ENCODE results near the gene FAM50B. TPM values are rescaled to one million over a fixed set of nuclear protein-coding genes. Genes with fewer than 3 reads are reported as not detected.
A peak's percentile ranks its signal among the peaks of the same experiment; 100 is the strongest.

Gene FAM50B
- total RNA-seq, 1 donor from 2014 or later, result 9.1 TPM

- no peak for DNase-seq (ENCODE audit: low spot score)
- Mint-ChIP-seq H3K36me3 (ENCODE audit: low read depth) (no peaks in the 10 kb centered on the region), H3K27ac (no peak overlapping the region), H3K4me3 (no peak overlapping the region), H3K27me3 (ENCODE audit: insufficient read depth) (peaks cover 4% of the 10 kb centered on the region), H3K9me3 (no peaks in the 10 kb centered on the region), H3K4me1 (ENCODE audit: low read depth) (peaks cover 15% of the 10 kb centered on the region)
- intact Hi-C loops (cut with micrococcal nuclease), result no loop called here
Measured at GRCh38 chr6:3843379-3844096, 5.6 kb upstream of the FAM50B start.

DNA sequence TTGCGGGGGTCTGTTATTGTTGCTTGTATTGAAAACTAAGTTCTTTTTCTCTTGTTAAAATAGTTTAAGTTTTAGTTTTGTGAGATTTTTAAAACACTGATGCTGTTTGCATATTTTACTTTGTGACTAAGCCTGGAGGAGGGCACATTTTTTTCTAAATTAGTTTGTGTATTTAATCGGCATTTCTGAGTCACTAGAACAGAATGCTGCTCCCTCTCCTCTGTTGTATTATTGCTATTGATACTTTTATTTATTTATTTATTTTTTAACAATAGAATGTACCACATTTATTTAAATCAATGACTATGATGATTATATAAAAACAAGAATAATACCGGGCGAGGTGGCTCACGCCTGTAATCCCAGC is 5.1 kb upstream of the FAM50B start:
- peaks cover 17% of the 10 kb centered on the region for H3K4me1 Mint-ChIP-seq (ENCODE audit: low read depth)
- H3K9me3 Mint-ChIP-seq, result no peaks in the 10 kb centered on the region
- intact Hi-C loops (cut with micrococcal nuclease), result no loop called here
- H3K36me3 Mint-ChIP-seq (ENCODE audit: low read depth), result no peaks in the 10 kb centered on the region
- H3K27ac Mint-ChIP-seq, result no peak overlapping the region
- no peak for DNase-seq (ENCODE audit: low spot score)
- no peak overlapping the region for H3K4me3 Mint-ChIP-seq
- peaks cover 4% of the 10 kb centered on the region for H3K27me3 Mint-ChIP-seq (ENCODE audit: insufficient read depth)

DNA sequence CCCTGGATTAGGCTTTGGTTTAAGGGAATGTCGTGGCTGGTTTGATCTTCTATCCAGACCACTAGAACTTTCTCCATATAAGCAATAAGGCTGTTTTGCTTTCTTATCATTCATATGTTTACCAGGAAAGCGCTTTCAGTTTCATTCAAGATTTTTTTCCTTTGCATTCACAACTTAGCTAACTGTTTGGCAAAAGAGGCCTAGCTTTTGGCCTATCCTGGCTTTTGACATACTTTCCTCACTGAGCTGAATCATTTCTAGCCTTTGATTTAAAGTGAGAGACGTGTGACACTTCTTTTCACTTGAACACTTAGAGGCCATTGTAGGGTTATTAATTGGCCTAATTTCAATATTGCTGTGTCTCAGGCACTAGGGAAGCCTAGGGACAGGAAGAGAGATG is 1.7 kb upstream of the FAM50B start:
- H3K27ac Mint-ChIP-seq, result peak overlapping the region; percentile 68
- peak overlapping the region; percentile 40 for H3K4me3 Mint-ChIP-seq

GRCh38 chr6:3848380-3848779 is 793 bp upstream of the FAM50B start:
- intact Hi-C loops (cut with micrococcal nuclease), result loop anchor here (2.0 to 5.0 kb wide), 4 partner anchors 84 to 286 kb away; partner anchors contain the start of gene ECI2
- no peaks in the 10 kb centered on the region for H3K36me3 Mint-ChIP-seq (ENCODE audit: low read depth)
- H3K4me1 Mint-ChIP-seq (ENCODE audit: low read depth), result peaks cover 24% of the 10 kb centered on the region
- H3K27ac Mint-ChIP-seq, result peak overlapping the region; percentile 59
- no peaks in the 10 kb centered on the region for H3K9me3 Mint-ChIP-seq
- no peak for DNase-seq (ENCODE audit: low spot score)
- H3K27me3 Mint-ChIP-seq (ENCODE audit: insufficient read depth), result peaks cover 4% of the 10 kb centered on the region
- H3K4me3 Mint-ChIP-seq, result peak overlapping the region; percentile 55

More for the DNA sequence above, 1.7 kb upstream of the FAM50B start:
- intact Hi-C loops (cut with micrococcal nuclease), result loop anchor here (5.0 kb wide), 1 partner anchor 145 kb away; no protein-coding TSS in a partner anchor
- H3K27me3 Mint-ChIP-seq (ENCODE audit: insufficient read depth), result peaks cover 4% of the 10 kb centered on the region
- H3K9me3 Mint-ChIP-seq, result no peaks in the 10 kb centered on the region
- H3K36me3 Mint-ChIP-seq (ENCODE audit: low read depth), result no peaks in the 10 kb centered on the region
- H3K4me1 Mint-ChIP-seq (ENCODE audit: low read depth), result peaks cover 24% of the 10 kb centered on the region
- no peak for DNase-seq (ENCODE audit: low spot score)

GRCh38 chr6:3849681-3850450 is 693 bp downstream of the FAM50B start:
- H3K4me3 Mint-ChIP-seq, result peak overlapping the region; percentile 55
- H3K27ac Mint-ChIP-seq, result peak overlapping the region; percentile 53
- DNase-seq (ENCODE audit: low spot score), result no peak
- no peaks in the 10 kb centered on the region for H3K27me3 Mint-ChIP-seq (ENCODE audit: insufficient read depth)
- no peaks in the 10 kb centered on the region for H3K36me3 Mint-ChIP-seq (ENCODE audit: low read depth)
- peaks cover 24% of the 10 kb centered on the region for H3K4me1 Mint-ChIP-seq (ENCODE audit: low read depth)
- H3K9me3 Mint-ChIP-seq, result no peaks in the 10 kb centered on the region
- intact Hi-C loops (cut with micrococcal nuclease), result loop anchor here (1.0 to 5.0 kb wide), 8 partner anchors 17 to 592 kb away; partner anchors contain the start of genes ECI2 and PSMG4

GRCh38 chr6:3850451-3851203 is 1.5 kb downstream of the FAM50B start:
- intact Hi-C loops (cut with micrococcal nuclease), result no loop called here
- H3K27ac Mint-ChIP-seq, result peak overlapping the region; percentile 58
- DNase-seq (ENCODE audit: low spot score), result no peak
- no peaks in the 10 kb centered on the region for H3K36me3 Mint-ChIP-seq (ENCODE audit: low read depth)
- no peaks in the 10 kb centered on the region for H3K9me3 Mint-ChIP-seq
- peak overlapping the region; percentile 61 for H3K4me3 Mint-ChIP-seq
- H3K4me1 Mint-ChIP-seq (ENCODE audit: low read depth), result peaks cover 24% of the 10 kb centered on the region
- no peaks in the 10 kb centered on the region for H3K27me3 Mint-ChIP-seq (ENCODE audit: insufficient read depth)

DNA sequence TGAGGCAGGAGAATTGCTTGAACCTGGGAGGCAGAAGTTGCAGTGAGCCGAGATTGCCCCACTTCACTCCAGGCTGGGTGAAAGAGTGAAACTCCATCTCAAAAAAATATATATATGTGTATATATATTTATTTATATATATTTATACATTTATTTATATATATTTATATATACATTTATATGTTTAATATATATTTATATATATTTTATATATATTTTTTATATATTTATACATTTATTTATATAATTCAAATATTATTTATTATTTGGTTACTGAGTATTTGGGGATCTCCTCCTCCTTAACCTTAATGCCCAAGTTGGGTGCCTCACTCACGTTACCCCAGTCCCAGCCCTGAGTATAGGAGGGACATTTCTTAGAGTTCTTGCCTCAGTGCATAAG is 2.7 kb downstream of the FAM50B start:
- Mint-ChIP-seq H3K36me3 (ENCODE audit: low read depth) (no peaks in the 10 kb centered on the region), H3K27ac (no peak overlapping the region), H3K4me3 (no peak overlapping the region), H3K9me3 (no peaks in the 10 kb centered on the region), H3K4me1 (ENCODE audit: low read depth) (peaks cover 24% of the 10 kb centered on the region), H3K27me3 (ENCODE audit: insufficient read depth) (no peaks in the 10 kb centered on the region)
- intact Hi-C loops (cut with micrococcal nuclease), result no loop called here
- no peak for DNase-seq (ENCODE audit: low spot score)

DNA sequence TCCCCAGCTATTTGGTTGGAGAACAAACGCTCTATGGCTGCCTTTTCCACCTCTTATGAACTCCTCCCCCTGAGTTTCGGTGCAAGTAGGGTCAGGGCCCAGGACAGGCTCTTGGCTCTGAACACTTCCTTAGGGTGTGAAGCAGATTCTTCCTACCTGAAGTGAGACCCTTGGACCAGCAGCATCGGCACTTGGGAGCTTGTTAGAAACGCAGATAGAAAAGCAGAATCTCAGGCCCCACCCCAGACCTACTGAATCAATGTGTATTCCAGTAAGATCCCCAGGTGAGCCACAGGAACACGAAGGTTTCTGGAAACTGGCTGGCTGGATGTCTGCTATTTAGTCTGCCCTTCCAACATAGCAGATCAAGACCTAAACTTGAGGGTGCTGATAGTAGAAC is 3.2 kb downstream of the FAM50B start:
- intact Hi-C loops (cut with micrococcal nuclease), result no loop called here
- H3K36me3 Mint-ChIP-seq (ENCODE audit: low read depth), result no peaks in the 10 kb centered on the region
- H3K4me3 Mint-ChIP-seq, result no peak overlapping the region
- H3K27me3 Mint-ChIP-seq (ENCODE audit: insufficient read depth), result no peaks in the 10 kb centered on the region
- peaks cover 20% of the 10 kb centered on the region for H3K4me1 Mint-ChIP-seq (ENCODE audit: low read depth)
- no peaks in the 10 kb centered on the region for H3K9me3 Mint-ChIP-seq
- no peak overlapping the region for H3K27ac Mint-ChIP-seq
- no peak for DNase-seq (ENCODE audit: low spot score)

GRCh38 chr6:3855866-3856265 is 6.7 kb downstream of the FAM50B start:
- Mint-ChIP-seq H3K36me3 (ENCODE audit: low read depth) (no peaks in the 10 kb centered on the region), H3K4me3 (no peak overlapping the region), H3K27ac (no peak overlapping the region), H3K27me3 (ENCODE audit: insufficient read depth) (peaks cover 13% of the 10 kb centered on the region), H3K9me3 (no peaks in the 10 kb centered on the region), H3K4me1 (ENCODE audit: low read depth) (peaks cover 3% of the 10 kb centered on the region)
- DNase-seq (ENCODE audit: low spot score), result no peak
- intact Hi-C loops (cut with micrococcal nuclease), result no loop called here

- no peak for DNase-seq (ENCODE audit: low spot score)
Measured at GRCh38 chr6:3856576-3856975, 7.4 kb downstream of the FAM50B start.

DNA sequence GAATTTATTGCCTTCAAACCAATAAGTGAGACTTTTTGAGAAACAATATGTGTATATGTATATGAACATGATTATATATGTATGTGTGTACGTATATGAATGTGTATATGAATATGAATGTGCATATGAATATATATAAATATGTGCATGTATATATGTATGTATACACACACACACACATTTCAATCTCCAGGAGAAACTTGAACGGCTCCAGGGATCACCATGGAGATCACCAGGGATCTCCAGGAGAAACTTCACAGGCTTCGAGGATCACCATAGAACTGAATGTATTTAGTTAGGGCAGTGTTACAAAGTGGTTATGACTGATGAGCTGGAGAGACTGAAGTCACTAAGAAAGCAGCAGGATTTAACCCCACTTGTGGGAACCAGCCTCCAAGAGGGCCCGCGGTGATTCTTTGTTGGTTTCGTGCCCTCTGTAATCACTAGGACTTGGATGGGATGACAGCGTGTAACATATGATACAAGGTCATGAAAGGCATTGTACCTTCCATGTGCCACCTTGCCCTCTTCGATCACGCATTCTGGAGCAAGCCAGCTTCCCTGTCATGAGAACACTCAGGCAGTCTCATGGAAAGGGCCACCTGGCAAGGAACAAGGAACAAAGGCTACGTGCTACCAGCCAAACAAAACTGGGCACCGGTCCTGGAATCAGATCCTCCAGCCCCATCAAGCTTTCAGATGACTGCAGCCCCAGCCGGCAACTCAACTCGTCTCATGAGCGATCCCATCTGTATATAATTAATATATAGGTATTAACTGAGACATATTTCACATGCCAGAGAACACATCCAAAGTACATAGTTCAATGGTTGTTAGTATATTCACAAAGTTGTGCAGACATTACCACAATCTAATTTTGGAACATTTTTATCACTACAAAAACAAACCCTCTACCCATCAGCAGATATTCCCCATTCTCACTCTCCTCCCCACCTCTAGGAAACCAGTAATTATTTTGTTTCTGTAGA is 8.6 kb downstream of the FAM50B start:
- H3K4me1 Mint-ChIP-seq (ENCODE audit: low read depth), result no peaks in the 10 kb centered on the region
- no peak overlapping the region for H3K27ac Mint-ChIP-seq
- intact Hi-C loops (cut with micrococcal nuclease), result no loop called here
- no peak for DNase-seq (ENCODE audit: low spot score)
- H3K4me3 Mint-ChIP-seq, result no peak overlapping the region
- no peaks in the 10 kb centered on the region for H3K36me3 Mint-ChIP-seq (ENCODE audit: low read depth)
- H3K27me3 Mint-ChIP-seq (ENCODE audit: insufficient read depth), result peaks cover 15% of the 10 kb centered on the region
- H3K9me3 Mint-ChIP-seq, result peaks cover 4% of the 10 kb centered on the region

More at GRCh38 chr6:3856576-3856975, 7.4 kb downstream of the FAM50B start:
- Mint-ChIP-seq H3K27me3 (ENCODE audit: insufficient read depth) (peaks cover 15% of the 10 kb centered on the region), H3K36me3 (ENCODE audit: low read depth) (no peaks in the 10 kb centered on the region), H3K4me3 (no peak overlapping the region), H3K27ac (no peak overlapping the region), H3K4me1 (ENCODE audit: low read depth) (no peaks in the 10 kb centered on the region), H3K9me3 (no peaks in the 10 kb centered on the region)
- intact Hi-C loops (cut with micrococcal nuclease), result no loop called here
